Measurements from ENCODE around the gene TLR4.

DNA sequence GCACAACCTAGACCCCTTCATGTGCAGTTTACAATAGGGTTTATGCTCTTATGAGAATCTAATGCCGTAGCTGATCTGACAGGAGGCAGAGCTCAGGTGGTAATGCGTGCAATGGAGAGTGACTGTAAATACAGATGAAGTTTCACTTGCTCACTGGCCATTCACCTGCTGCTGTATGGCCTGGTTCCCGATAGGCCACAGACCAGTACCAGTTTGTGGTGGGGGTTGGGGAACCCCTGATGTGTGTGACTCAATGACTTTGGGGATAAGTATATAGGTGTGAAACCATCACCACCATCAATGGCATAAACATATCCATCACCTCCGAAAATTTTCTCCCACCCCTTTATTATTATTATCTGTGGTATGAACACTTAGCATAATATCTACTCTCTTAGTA lies 42.1 kb downstream of the TLR4 start:
- TF ChIP-seq, protein P1, sequence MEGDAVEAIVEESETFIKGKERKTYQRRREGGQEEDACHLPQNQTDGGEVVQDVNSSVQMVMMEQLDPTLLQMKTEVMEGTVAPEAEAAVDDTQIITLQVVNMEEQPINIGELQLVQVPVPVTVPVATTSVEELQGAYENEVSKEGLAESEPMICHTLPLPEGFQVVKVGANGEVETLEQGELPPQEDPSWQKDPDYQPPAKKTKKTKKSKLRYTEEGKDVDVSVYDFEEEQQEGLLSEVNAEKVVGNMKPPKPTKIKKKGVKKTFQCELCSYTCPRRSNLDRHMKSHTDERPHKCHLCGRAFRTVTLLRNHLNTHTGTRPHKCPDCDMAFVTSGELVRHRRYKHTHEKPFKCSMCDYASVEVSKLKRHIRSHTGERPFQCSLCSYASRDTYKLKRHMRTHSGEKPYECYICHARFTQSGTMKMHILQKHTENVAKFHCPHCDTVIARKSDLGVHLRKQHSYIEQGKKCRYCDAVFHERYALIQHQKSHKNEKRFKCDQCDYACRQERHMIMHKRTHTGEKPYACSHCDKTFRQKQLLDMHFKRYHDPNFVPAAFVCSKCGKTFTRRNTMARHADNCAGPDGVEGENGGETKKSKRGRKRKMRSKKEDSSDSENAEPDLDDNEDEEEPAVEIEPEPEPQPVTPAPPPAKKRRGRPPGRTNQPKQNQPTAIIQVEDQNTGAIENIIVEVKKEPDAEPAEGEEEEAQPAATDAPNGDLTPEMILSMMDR (conservative IDR thresholded peaks at IDR 0.05; ENCODE audit: low read depth, low read length) = no peak
- TF ChIP-seq CEBPB (IDR thresholded peaks at IDR 0.05; ENCODE audit: low read depth, low read length) (no peak), RAD21 (IDR thresholded peaks at IDR 0.05; ENCODE audit: low read length) (no peak), SMC3 (IDR thresholded peaks at IDR 0.05; ENCODE audit: low read depth, low read length) (no peak), ELK1 (IDR thresholded peaks at IDR 0.05; ENCODE audit: borderline replicate concordance, low read depth, low read length) (no peak), RCOR1 (IDR thresholded peaks at IDR 0.05; ENCODE audit: insufficient replicate concordance, low read length) (no peak), POLR2A (IDR thresholded peaks at IDR 0.05; ENCODE audit: low read depth, low read length) (no peak)
